ENCODE results near the gene KTN1. TPM values are rescaled to one million over a fixed set of nuclear protein-coding genes. Genes with fewer than 3 reads are reported as not detected.

Gene KTN1
- total and polyA plus RNA-seq, 7 donors: 218 to 607 (median 279) TPM

- Histone ChIP-seq H3K27me3 (ENCODE audit: insufficient read depth in 3 of 3, low read length in 2 of 3) (no peaks in the 10 kb centered on the region), H3K36me3 (ENCODE audit: insufficient read depth in 1 of 2, low read depth in 1 of 2) (no peaks in the 10 kb centered on the region), H3K27ac (no peak overlapping the region), H3K9me3 (peaks cover 11% of the 10 kb centered on the region), H3K4me3 (no peak overlapping the region), H3K4me1 (no peaks in the 10 kb centered on the region)
- DNase-seq: no peak
- TF ChIP-seq CTCF (IDR thresholded peaks at IDR 0.05): no peak
- intact Hi-C loops (cut with DNase I): no loop called here
- WGBS, 3 donors: 42 to 72% (median 51%) methylated on average over 5 of the region's 5 CpGs
- ATAC-seq: no peak
Measured at GRCh38 chr14:55533960-55534359, 46.0 kb upstream of the KTN1 start.

GRCh38 chr14:55535516-55536203, 44.3 kb upstream of the KTN1 start:
- Histone ChIP-seq H3K36me3 (ENCODE audit: insufficient read depth in 1 of 2, low read depth in 1 of 2) (no peaks in the 10 kb centered on the region), H3K27ac (no peak overlapping the region), H3K27me3 (ENCODE audit: insufficient read depth in 3 of 3, low read length in 2 of 3) (no peaks in the 10 kb centered on the region), H3K9me3 (peaks cover 11% of the 10 kb centered on the region), H3K4me3 (no peak overlapping the region), H3K4me1 (no peaks in the 10 kb centered on the region)
- 53 to 71% (median 65%) methylated on average over 2 of the region's 2 CpGs for WGBS, 3 donors
- ATAC-seq (no peak), DNase-seq (no peak)
- intact Hi-C loops (cut with DNase I): no loop called here
- TF ChIP-seq CTCF (IDR thresholded peaks at IDR 0.05): no peak

DNA sequence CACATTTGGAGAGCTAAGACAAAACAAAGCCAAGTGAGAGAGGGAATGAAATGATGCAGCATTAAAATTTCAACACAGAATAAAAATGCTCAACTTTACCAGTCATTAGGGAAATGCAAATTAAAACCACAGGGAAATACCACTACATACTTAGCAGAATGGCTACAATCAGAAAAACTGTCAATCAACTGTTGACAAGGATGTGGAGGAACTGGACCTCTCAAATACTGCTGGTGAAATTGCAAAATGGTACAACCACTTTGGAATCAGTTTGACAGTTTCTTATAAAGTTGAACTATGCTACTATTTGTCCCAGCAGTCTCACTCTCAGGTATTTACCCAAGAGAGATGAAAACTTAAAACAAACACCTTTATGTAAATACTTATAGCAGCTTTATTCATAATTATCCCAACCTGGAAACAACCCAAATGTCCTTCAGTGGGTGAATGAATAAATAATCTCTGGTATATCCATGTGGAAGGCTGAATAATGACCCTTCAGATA, 43.8 kb upstream of the KTN1 start:
- no peak for TF ChIP-seq CTCF (IDR thresholded peaks at IDR 0.05)
- H3K27me3 ChIP-seq (ENCODE audit: insufficient read depth in 3 of 3, low read length in 2 of 3): no peaks in the 10 kb centered on the region
- no peak overlapping the region for H3K4me3 ChIP-seq
- intact Hi-C loops (cut with DNase I): no loop called here
- H3K9me3 ChIP-seq: peaks cover 11% of the 10 kb centered on the region
- DNase-seq: no peak
- H3K4me1 ChIP-seq: no peaks in the 10 kb centered on the region
- no peak overlapping the region for H3K27ac ChIP-seq
- ATAC-seq: no peak
- no peaks in the 10 kb centered on the region for H3K36me3 ChIP-seq (ENCODE audit: insufficient read depth in 1 of 2, low read depth in 1 of 2)

DNA sequence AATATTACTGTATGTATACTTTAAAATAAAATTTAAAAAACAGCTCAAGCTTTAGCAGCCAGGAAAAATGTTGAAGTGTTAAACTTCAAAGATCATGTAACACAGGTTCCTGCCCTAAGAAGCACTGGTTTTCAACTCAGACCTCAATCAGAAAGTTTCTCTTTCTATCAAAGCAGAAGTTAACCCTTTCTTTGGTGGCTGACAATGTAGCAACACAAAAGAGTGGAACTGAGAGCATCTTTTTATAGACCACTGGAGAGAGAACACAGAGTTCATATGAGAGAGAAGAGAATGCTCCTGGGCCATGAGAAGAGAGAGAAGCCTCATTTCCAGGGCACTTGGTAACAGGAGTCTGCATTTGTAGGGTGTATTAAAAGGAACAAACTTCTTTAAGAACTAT, 42.2 kb upstream of the KTN1 start:
- intact Hi-C loops (cut with DNase I): no loop called here
- no peak for ATAC-seq

More for the DNA sequence above, 42.2 kb upstream of the KTN1 start:
- Histone ChIP-seq H3K36me3 (ENCODE audit: insufficient read depth in 1 of 2, low read depth in 1 of 2) (no peaks in the 10 kb centered on the region), H3K4me3 (no peak overlapping the region), H3K4me1 (no peaks in the 10 kb centered on the region), H3K27me3 (ENCODE audit: insufficient read depth in 3 of 3, low read length in 2 of 3) (no peaks in the 10 kb centered on the region), H3K9me3 (peaks cover 11% of the 10 kb centered on the region), H3K27ac (no peak overlapping the region)
- no peak for DNase-seq
- no peak for TF ChIP-seq CTCF (IDR thresholded peaks at IDR 0.05)

All from psoas muscle (tissue), 8 donors.